GM12873 (cell line): ENCODE data around the gene KIF9.

Experiments used
- CTCF ChIP-seq: IDR thresholded peaks from 2 replicates; pipeline ENCODE4 v1.5.1; 2012; ENCODE audit warnings: low read depth, mild to moderate bottlenecking, moderate library complexity, low read length, control low read depth; ENCODE audit not compliant: insufficient read depth; ENCODE audit errors: missing control alignments

The KIF9 gene

GRCh38 chr3:47238017-47238416, 44.6 kb downstream of the KIF9 start:
- TF ChIP-seq CTCF, result no peak

GRCh38 chr3:47228088-47228487, 54.5 kb downstream of the KIF9 start:
- no peak for TF ChIP-seq CTCF

GRCh38 chr3:47227678-47228077, 54.9 kb downstream of the KIF9 start:
- TF ChIP-seq CTCF, result no peak

- no peak for TF ChIP-seq CTCF
Measured at GRCh38 chr3:47225310-47225906, 57.2 kb downstream of the KIF9 start.

GRCh38 chr3:47223755-47224154, 58.8 kb downstream of the KIF9 start:
- no peak for TF ChIP-seq CTCF

- TF ChIP-seq CTCF, result no peak
Measured at GRCh38 chr3:47221798-47222197, 60.8 kb downstream of the KIF9 start.

- no peak for TF ChIP-seq CTCF
Measured at GRCh38 chr3:47210863-47211405, 71.7 kb downstream of the KIF9 start.
